Neural progenitor cell (in vitro differentiated cells): ENCODE results near the gene SUPT3H. TPM values are rescaled to one million over a fixed set of nuclear protein-coding genes. Genes with fewer than 3 reads are reported as not detected.

Source experiments
- DNase-seq: peaks from one replicate; pipeline ENCODE4 v3.0.0-alpha.2; 2016; ENCODE audit warnings: low spot score
- H2AFZ ChIP-seq: fragments of 200-600 bp; sonication (generic); replicated peaks from 2 replicates; pipeline ENCODE4 v1.6.1; 2016; ENCODE audit warnings: antibody characterized with exemption
- H3F3A ChIP-seq: fragments of 200-600 bp; sonication (generic); 2 replicates; pipeline ENCODE4 v1.6.1; 2016; ENCODE audit warnings: antibody characterized with exemption, low read depth
- H3K27ac ChIP-seq: fragments of 200-600 bp; sonication (generic); 2 replicates; pipeline ENCODE4 v1.5.1; 2016; ENCODE audit warnings: mild to moderate bottlenecking
- H3K27me3 ChIP-seq: fragments of 200-600 bp; sonication (generic); 2 replicates; pipeline ENCODE4 v1.6.1; 2016; ENCODE audit warnings: mild to moderate bottlenecking, moderate library complexity
- H3K36me3 ChIP-seq: fragments of 200-600 bp; sonication (generic); 2 replicates; pipeline ENCODE4 v1.5.1; 2016
- H3K4me1 ChIP-seq: fragments of 200-600 bp; sonication (generic); 2 replicates; pipeline ENCODE4 v1.6.1; 2016; ENCODE audit warnings: mixed run types
- H3K4me2 ChIP-seq: fragments of 200-600 bp; sonication (generic); 2 replicates; pipeline ENCODE4 v1.6.1; 2016
- H3K4me3 ChIP-seq: fragments of 200-600 bp; sonication (generic); 2 replicates; pipeline ENCODE4 v1.5.1; 2016
- H3K79me2 ChIP-seq: fragments of 200-600 bp; sonication (generic); 2 replicates; pipeline ENCODE4 v1.6.1; 2016; ENCODE audit warnings: low read depth
- H3K9ac ChIP-seq: fragments of 200-600 bp; sonication (generic); 2 replicates; pipeline ENCODE4 v1.6.1; 2016
- H3K9me3 ChIP-seq: fragments of 200-600 bp; sonication (generic); 2 replicates; pipeline ENCODE4 v1.5.1; 2016; ENCODE audit warnings: low read depth
- H4K20me1 ChIP-seq: fragments of 200-600 bp; sonication (generic); 2 replicates; pipeline ENCODE4 v1.6.1; 2016; ENCODE audit warnings: low read depth
- H3K27ac Mint-ChIP-seq: 3 replicates; pipeline ENCODE4 v1.8.0; 2021; ENCODE audit warnings: mixed read lengths
- H3K27me3 Mint-ChIP-seq: 2 replicates; pipeline ENCODE4 v1.8.0; 2022; ENCODE audit warnings: low read depth, mild to moderate bottlenecking, inconsistent platforms, moderate library complexity, mixed read lengths; ENCODE audit not compliant: insufficient read depth
- H3K36me3 Mint-ChIP-seq: 3 replicates; pipeline ENCODE4 v1.8.0; 2021; ENCODE audit warnings: mixed read lengths
- H3K4me1 Mint-ChIP-seq: 3 replicates; pipeline ENCODE4 v1.8.0; 2021; ENCODE audit warnings: mixed read lengths
- H3K4me3 Mint-ChIP-seq: 3 replicates; pipeline ENCODE4 v1.8.0; 2021; ENCODE audit warnings: mild to moderate bottlenecking, moderate library complexity, mixed read lengths
- H3K9me3 Mint-ChIP-seq: 3 replicates; pipeline ENCODE4 v1.8.0; 2020; ENCODE audit warnings: mixed read lengths
- CTCF ChIP-seq: fragments of 200-600 bp; sonication (generic); IDR thresholded peaks from 2 replicates; pipeline ENCODE4 v1.5.1; 2017; ENCODE audit warnings: antibody characterized with exemption, mild to moderate bottlenecking
- EZH2 ChIP-seq: fragments of 200-600 bp; sonication (generic); IDR thresholded peaks from 2 replicates; pipeline ENCODE4 v1.6.1; 2017; ENCODE audit warnings: antibody characterized with exemption, mild to moderate bottlenecking, moderate library complexity
- EZH2phosphoT487 ChIP-seq: fragments of 200-600 bp; sonication (generic); IDR thresholded peaks from 2 replicates; pipeline ENCODE4 v1.6.1; 2017; ENCODE audit warnings: antibody characterized with exemption
- total RNA-seq: library from RNA; depleted of rRNA; stranded (reverse); fragments of >200 nt; gene quantifications from 2 replicates; pipeline ENCODE4 v1.2.3, GENCODE V29; 2015; ENCODE audit warnings: low replicate concordance

SUPT3H gene
- total RNA-seq, 1 donor from 2014 or later, result 16.3 TPM

- Mint-ChIP-seq H3K27me3 (peaks cover 3% of the 10 kb centered on the region), H3K4me1 (no peaks in the 10 kb centered on the region), H3K9me3 (peaks cover 21% of the 10 kb centered on the region), H3K4me3 (no peak overlapping the region), H3K27ac (no peak overlapping the region), H3K36me3 (peaks cover 10% of the 10 kb centered on the region)
- H3K79me2 ChIP-seq, result no peaks in the 10 kb centered on the region
- H3K27me3 ChIP-seq, result no peaks in the 10 kb centered on the region
- no peaks in the 10 kb centered on the region for H3K9me3 ChIP-seq
- H3K27ac ChIP-seq, result no peak overlapping the region
- H3K36me3 ChIP-seq, result no peaks in the 10 kb centered on the region
- no peaks in the 10 kb centered on the region for H3K4me1 ChIP-seq
- no peak overlapping the region for H3K4me3 ChIP-seq
- TF ChIP-seq EZH2phosphoT487, result no peak
- no peak for TF ChIP-seq EZH2
- TF ChIP-seq CTCF, result no peak
- no peaks in the 10 kb centered on the region for H3F3A ChIP-seq
- no peaks in the 10 kb centered on the region for H4K20me1 ChIP-seq
- H3K9ac ChIP-seq, result no peak overlapping the region
- DNase-seq, result no peak
- H3K4me2 ChIP-seq, result no peak overlapping the region
- no peak overlapping the region for H2AFZ ChIP-seq
Observed at GRCh38 chr6:44972709-44973108, 405.0 kb downstream of the SUPT3H start.

GRCh38 chr6:44969446-44970185 is 408.1 kb downstream of the SUPT3H start:
- Mint-ChIP-seq H3K27me3 (peaks cover 3% of the 10 kb centered on the region), H3K27ac (no peak overlapping the region), H3K36me3 (peaks cover 10% of the 10 kb centered on the region), H3K4me1 (no peaks in the 10 kb centered on the region), H3K4me3 (no peak overlapping the region), H3K9me3 (peaks cover 21% of the 10 kb centered on the region)
- Histone ChIP-seq H4K20me1 (no peaks in the 10 kb centered on the region), H3K36me3 (no peaks in the 10 kb centered on the region), H3K4me2 (no peak overlapping the region), H3K27me3 (no peaks in the 10 kb centered on the region), H3F3A (no peaks in the 10 kb centered on the region), H2AFZ (no peak overlapping the region), H3K9ac (no peak overlapping the region), H3K4me1 (peaks cover 9% of the 10 kb centered on the region), H3K9me3 (no peaks in the 10 kb centered on the region), H3K79me2 (no peaks in the 10 kb centered on the region), H3K27ac (no peak overlapping the region), H3K4me3 (no peak overlapping the region)
- no peak for TF ChIP-seq EZH2phosphoT487
- no peak for DNase-seq

- TF ChIP-seq EZH2phosphoT487 (no peak), CTCF (no peak), EZH2 (no peak)
- Mint-ChIP-seq H3K27ac (no peak overlapping the region), H3K27me3 (peaks cover 3% of the 10 kb centered on the region), H3K36me3 (peaks cover 3% of the 10 kb centered on the region), H3K4me1 (no peaks in the 10 kb centered on the region), H3K9me3 (peaks cover 6% of the 10 kb centered on the region), H3K4me3 (no peak overlapping the region)
- Histone ChIP-seq H3K27me3 (no peaks in the 10 kb centered on the region), H3K27ac (no peak overlapping the region), H3K4me1 (peaks cover 9% of the 10 kb centered on the region), H3K36me3 (no peaks in the 10 kb centered on the region), H3F3A (no peaks in the 10 kb centered on the region), H2AFZ (no peak overlapping the region), H3K4me2 (no peak overlapping the region), H3K4me3 (no peak overlapping the region), H3K9ac (no peak overlapping the region), H4K20me1 (no peaks in the 10 kb centered on the region), H3K79me2 (no peaks in the 10 kb centered on the region), H3K9me3 (no peaks in the 10 kb centered on the region)
- no peak for DNase-seq
Observed at GRCh38 chr6:44967481-44967880, 410.3 kb downstream of the SUPT3H start.

- H3F3A ChIP-seq, result no peaks in the 10 kb centered on the region
Observed at GRCh38 chr6:44966449-44967092, 411.2 kb downstream of the SUPT3H start.

More at GRCh38 chr6:44966449-44967092, 411.2 kb downstream of the SUPT3H start:
- Mint-ChIP-seq H3K36me3 (peaks cover 2% of the 10 kb centered on the region), H3K27me3 (peaks cover 3% of the 10 kb centered on the region), H3K9me3 (peaks cover 2% of the 10 kb centered on the region), H3K4me3 (no peak overlapping the region), H3K4me1 (no peaks in the 10 kb centered on the region), H3K27ac (no peak overlapping the region)
- TF ChIP-seq EZH2 (no peak), EZH2phosphoT487 (no peak), CTCF (no peak)
- Histone ChIP-seq H3K4me1 (peaks cover 9% of the 10 kb centered on the region), H4K20me1 (no peaks in the 10 kb centered on the region), H3K9ac (no peak overlapping the region), H3K27ac (no peak overlapping the region), H3K27me3 (no peaks in the 10 kb centered on the region), H3K4me2 (no peak overlapping the region), H3K79me2 (no peaks in the 10 kb centered on the region), H3K4me3 (no peak overlapping the region), H3K9me3 (no peaks in the 10 kb centered on the region), H2AFZ (no peak overlapping the region), H3K36me3 (no peaks in the 10 kb centered on the region)
- DNase-seq, result no peak
